DND-41 (cell line): Measurements from ENCODE around the gene DESI1.
"Not testable (repeated sequence)": the region's sequence is repeated elsewhere in the genome, so short reads cannot be mapped to it uniquely, and the experiment has no call there.

Experiments used
- CTCF ChIP-seq: IDR thresholded peaks from 2 replicates; pipeline ENCODE4 v1.5.1; 2012; ENCODE audit warnings: borderline replicate concordance, low read length, moderate library complexity, mild to moderate bottlenecking; ENCODE audit not compliant: poor library complexity, severe bottlenecking; ENCODE audit errors: extremely low read depth
- EZH2 ChIP-seq: IDR thresholded peaks from 3 replicates; pipeline ENCODE4 v1.6.1; 2012; ENCODE audit warnings: borderline replicate concordance, low read depth, mild to moderate bottlenecking, moderate library complexity, low read length, inconsistent platforms; ENCODE audit not compliant: severe bottlenecking

GRCh38 chr22:41631615-41632014 is 10.8 kb upstream of the DESI1 start:
- not testable (repeated sequence) for TF ChIP-seq EZH2, CTCF
